ENCODE data around the gene ZNF362.
"Not testable (repeated sequence)": the region's sequence is repeated elsewhere in the genome, so short reads cannot be mapped to it uniquely, and the experiment has no call there.

ZNF362 gene

DNA sequence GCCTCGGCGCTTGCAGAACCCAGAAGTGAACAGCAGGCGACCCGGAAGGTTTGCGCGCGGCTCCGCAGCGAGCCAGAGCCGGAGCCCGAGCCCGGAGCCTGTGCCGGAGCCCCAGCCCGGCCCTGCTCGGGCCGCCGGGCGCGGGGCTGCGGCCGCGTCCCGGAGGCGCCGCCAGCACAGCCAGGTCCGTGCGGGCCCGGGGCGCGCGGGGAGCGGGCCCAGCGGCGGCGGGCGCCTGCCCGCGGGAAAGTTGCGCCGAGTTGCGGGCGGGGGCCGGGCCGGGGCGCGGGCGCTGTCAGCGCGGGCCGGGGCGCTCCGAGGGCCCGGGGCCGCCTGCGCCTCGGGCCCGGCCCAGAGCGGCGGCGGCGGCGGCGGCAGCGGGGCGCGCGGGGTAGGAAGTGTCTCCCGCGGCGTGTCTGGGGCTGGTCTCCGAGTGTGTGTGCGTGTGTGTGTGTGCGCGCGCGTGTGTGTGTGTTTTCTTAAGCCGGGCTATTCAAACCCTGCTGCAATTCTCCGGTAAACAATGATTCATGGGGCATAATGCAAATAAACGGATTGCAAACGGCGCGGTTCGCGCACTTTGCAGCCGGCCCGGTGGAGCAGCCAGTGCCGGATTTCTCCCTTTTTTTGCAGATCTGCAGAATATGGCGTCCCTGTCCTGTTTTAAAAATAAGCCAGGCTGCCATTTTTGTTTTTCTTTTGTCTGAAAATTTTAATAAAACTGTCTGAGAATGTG is at the start of gene ZNF362:
TSS of gene ZNF362 (plus strand) at position 22 of the 736 bp plus-strand sequence. CDS start 14,083 bp downstream, outside the sequence.
- FAIRE-seq = no peak

DNA sequence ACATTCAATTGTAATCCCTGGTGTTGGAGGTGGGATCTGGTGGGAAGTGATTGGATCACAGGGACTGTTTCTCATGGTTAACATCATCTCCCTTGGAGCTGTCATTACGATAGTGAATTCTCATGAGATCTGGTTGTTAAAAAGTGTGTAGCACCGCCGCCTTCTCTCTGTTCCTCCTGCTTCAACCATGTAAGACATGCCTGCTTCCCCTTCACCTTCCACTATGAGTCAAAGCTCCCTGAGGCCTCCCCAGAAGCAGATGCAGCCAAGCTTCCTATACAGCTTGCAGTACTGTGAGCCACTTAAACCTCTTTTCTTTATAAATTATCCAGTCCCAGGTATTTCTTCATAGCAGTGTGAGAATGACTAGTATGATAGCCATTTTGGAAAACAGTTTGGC is 44.3 kb upstream of the ZNF362 start:
- no peak for FAIRE-seq

- FAIRE-seq = no peak
Measured at GRCh38 chr1:33219886-33220661, 36.2 kb upstream of the ZNF362 start.

DNA sequence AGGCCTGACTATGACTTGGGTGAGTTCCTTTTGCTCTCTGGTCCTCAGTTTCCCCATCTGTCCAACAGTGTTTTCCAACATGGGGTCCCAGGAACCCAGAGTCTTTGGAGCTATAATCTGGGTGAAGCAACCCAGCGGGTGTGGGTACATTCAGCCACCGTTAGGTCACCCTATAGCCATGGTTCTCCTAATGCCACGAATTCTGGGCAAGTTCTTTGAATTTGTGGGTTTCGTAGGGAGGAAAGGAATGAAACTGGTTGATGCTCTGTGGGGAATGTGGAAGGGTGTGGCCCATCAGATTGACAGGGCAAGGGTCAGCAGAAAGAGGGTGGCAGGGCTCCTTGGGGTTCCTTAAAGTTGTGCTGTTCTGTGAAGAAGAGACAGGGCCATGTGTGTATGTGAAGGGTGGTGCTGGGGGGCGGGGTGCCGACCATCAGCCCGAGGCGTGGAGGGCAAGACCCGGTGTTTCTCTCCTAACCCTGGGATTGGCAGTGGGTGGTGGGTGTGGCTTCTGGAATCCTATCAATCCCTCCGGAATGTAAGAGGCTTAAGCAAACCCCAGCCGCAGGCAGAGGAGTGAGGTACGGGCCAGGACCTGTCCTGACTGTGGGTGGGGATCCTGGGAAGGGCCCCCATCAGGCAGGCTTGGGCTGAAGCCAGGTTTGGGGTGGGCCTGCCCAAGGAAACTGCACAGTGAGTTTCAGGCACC is 35.5 kb upstream of the ZNF362 start:
- FAIRE-seq = no peak

DNA sequence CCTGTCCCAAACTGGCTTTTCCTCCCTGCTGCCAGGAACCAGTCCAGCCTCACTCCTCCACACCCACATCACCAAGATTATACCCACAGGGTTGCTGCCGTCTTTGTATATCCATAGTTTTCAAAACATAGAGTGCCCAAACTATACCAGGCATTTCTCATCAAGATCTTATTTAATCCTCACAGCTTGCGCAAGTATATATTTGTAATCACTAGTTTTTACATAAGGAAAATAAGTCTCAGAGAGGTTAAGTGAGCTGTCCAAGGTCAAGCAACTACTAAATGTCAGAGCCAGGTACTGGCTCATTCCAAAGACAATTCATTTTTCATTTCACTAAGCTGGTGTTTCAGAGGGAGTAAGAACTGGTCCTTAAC is 34.9 kb upstream of the ZNF362 start:
- FAIRE-seq = no peak

DNA sequence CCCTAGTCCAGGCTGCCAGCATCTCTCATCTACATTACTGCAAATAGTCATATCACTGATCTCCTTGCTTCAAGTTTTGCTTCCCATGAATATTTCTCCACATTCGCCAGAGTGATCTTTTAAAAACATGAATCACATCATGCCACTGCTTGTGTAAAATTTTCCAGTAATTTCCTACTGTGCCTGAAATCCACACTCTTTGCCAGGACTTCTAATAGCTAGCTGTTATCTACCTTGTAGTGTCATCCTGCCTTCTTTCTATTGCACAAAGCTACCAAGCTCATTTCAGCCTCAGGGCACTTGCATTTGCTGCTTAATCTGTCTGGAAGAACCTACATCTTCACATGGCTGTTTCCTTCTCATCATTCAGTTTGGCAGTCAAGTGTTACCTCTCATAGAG is 33.9 kb upstream of the ZNF362 start:
- no peak for FAIRE-seq

DNA sequence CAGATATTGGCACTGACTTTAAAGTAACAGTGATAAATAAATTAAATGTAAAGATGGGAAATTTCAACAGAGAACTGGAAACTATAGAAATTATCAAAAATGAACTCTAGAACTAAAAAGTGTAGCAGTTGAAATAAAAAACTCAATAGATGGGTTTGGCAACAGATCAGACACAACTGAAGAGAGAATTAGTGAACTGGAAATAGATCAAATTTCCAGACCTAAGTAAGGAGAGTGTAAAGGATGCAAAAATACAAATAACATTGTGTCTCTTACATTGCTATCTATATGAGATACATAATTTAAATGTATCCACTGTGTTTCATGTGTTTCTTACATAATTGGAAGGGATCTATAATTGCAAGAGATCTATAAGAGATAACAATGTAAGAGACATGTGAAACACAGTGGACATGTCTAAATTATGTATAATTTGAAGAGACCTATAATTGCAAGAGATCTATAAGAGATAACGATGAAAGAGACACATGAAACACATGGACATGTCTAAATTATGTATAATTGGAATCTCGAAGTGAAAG is 32.1 kb upstream of the ZNF362 start:
- FAIRE-seq = no peak

DNA sequence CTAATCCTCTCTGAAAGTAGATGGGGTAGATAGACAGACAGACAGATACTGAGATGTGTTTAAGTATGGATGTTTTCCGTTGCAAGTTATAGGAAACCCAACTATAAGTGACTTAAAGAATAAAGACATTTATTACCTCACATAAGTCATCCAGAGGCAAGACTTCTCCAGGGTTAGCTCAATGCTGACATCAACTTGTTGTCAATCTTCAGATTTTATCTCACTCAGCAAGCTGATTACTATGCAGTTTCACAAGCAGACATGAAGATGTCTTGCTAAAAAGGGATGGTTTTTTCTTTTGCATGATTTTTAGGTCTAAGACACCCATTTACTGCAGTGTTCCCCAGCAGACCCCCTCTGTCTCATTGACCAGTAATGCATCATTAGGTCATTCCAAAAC is 30.7 kb upstream of the ZNF362 start:
- no peak for FAIRE-seq

- FAIRE-seq = no peak
Measured at GRCh38 chr1:33228935-33229487, 27.3 kb upstream of the ZNF362 start.

DNA sequence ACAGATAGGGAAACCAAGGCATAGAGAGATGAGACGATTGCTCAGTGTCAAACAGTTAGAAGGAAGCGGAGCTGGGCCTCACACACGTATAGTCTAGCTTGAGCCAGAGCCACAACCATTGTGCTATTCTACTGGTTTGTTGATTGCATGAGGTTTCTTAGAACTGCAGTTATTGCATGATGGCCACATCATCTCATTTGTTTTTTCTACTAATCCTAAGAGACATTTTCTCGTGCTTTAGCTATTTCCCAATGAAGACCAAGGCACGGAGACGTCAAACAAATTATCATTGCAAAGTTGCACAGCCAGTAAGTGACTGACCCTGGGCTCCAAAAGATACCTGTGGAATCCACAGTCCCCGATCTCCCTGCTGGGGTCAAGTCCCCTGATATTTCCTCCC is 25.1 kb upstream of the ZNF362 start:
- FAIRE-seq = no peak

- no peak for FAIRE-seq
Measured at GRCh38 chr1:33232716-33233115, 23.6 kb upstream of the ZNF362 start.

DNA sequence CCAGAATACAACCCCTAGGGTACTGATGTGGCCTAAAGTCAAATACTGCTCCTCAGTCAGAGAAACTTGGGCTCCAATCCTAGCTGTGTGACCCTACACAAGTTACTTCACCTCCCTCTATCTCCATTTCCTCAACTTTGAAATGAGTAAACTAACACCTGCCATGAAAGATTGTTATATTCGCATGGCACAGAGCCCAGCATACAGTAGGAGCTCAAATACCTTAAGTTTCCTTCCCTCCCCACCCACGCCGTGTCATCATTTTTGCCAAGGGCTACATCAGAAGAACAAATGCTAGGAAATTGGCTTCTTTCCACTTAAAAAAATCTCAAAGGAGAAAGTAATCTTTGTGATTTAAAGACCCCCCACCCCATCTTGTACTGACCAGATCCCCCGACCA is 22.2 kb upstream of the ZNF362 start:
- no peak for FAIRE-seq

DNA sequence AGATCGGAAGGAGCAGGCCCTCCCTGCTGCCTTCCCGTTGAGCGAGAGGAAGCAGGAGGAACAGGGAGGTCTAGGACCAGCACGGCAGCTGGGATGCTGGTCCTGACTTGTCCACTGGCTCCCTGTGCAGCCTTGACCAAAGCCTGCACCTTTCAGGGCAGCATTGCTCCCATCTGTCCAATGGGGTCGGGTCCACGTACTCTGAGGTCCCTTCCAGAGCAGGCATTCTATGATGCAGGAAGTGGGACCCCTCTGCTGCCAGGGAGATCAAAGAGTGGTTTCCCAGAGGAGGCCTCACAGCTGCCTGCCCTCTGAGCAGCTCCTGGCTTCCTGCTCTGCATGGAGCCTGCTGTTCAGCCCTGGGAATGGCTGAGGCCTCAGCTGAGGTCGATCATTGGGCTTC is 21.7 kb upstream of the ZNF362 start:
- no peak for FAIRE-seq

DNA sequence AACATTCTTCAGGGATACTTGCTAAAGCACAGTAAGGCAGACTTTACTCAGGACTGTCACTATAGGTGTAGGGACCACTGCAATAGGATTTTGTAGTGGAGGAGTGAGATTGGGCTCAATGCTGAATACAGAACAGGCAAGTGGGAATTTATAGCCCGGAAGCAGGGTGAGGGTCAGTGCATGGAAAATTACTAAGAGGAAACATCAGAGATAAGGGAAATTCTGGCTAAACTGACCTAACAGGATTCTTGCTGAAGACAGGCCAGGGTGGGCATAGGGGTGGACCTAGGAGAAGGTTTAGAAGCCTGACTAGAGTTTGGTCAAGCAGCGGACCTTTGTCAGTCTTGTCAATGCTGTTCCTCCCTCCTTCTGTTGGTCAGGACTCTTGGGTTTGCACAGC is 20.8 kb upstream of the ZNF362 start:
- no peak for FAIRE-seq

DNA sequence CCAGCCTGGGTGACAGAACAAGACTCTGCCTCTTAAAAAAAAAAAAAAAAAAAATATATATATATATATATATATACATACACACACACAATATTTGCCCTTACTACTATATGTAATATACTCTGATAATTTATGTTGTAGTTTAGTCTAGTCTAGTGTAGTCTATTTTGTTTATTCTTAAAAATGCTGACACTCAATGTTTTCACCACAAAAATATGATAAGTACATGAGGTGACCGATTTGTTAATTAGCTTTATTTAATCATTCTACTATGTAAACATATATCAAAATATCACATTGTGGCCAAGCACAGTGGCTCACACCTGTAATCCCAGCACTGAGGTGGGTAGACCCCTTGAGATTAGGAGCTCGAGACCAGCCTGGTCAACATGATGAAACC is 19.8 kb upstream of the ZNF362 start:
- no peak for FAIRE-seq

DNA sequence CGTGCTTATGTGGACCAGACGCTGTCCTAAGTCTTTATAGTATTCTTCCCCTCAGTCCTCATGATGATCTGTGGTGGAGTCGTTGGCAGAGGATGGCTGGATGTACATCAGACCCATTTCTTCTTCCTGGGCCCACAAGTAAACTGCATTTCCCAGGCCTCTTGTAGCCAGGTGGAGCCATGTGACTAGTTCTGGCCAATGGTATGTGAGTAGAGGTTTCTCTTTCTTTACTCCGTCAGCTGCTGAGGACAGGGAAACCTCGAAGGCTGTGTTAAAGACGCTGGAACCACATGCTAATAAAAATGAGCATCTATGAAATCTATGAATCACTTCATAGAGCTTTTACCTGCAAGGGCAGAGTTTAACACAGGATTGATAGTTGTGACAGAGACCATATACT is 18.7 kb upstream of the ZNF362 start:
- FAIRE-seq = no peak

- not testable (repeated sequence) for FAIRE-seq
Measured at GRCh38 chr1:33238194-33238724, 18.0 kb upstream of the ZNF362 start.

- not testable (repeated sequence) for FAIRE-seq
Measured at GRCh38 chr1:33239410-33239809, 16.9 kb upstream of the ZNF362 start.

DNA sequence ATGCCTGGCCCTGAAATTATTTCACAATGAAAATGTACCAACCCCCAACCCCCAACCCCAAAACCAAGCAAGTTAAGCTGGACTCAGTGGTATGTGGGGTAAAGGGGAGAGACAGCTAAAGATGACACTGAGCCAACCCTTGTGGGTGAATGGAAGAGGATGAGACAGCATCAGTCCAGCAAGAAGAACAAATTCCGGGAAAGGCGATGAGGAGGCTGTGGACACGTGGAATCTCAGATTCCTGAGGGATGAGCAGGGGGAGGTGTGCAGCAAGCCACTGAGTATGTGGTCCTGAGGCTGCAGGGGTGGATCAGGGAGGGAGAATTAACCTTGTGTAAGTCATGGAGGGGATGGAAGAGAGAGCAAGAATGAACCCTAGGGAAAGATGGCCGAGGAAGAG is 14.4 kb upstream of the ZNF362 start:
- FAIRE-seq = no peak

- no peak for FAIRE-seq
Measured at GRCh38 chr1:33242652-33243051, 13.6 kb upstream of the ZNF362 start.

GRCh38 chr1:33244143-33244808 is 12.0 kb upstream of the ZNF362 start:
- no peak for FAIRE-seq

- no peak for FAIRE-seq
Measured at GRCh38 chr1:33244809-33245186, 11.5 kb upstream of the ZNF362 start.
